Prostate gland (tissue), 2 donors: ENCODE results near the gene IP6K1. TPM values are rescaled to one million over a fixed set of nuclear protein-coding genes. Genes with fewer than 3 reads are reported as not detected.

ENCODE experiments used
- DNase-seq: peaks from one replicate; pipeline ENCODE4 v3.0.0-alpha.2; 2019; ENCODE audit warnings: low spot score
- H3K27ac ChIP-seq, 2 donors: fragments of 200-600 bp; sonication (generic); 2 replicates each; pipeline ENCODE4 v1.5.1; 2017 to 2019
- H3K27me3 ChIP-seq: fragments of 200-600 bp; sonication (generic); replicated peaks from 2 replicates; pipeline ENCODE4 v1.5.1; 2019; ENCODE audit not compliant: insufficient read depth
- H3K36me3 ChIP-seq, 2 donors: fragments of 200-600 bp; sonication (generic); 1 replicate in 1 of 2; 2 replicates in 1 of 2; pipeline versions ENCODE4 v1.5.1 to v1.8.1; 2017 to 2019
- H3K4me1 ChIP-seq: fragments of 200-600 bp; sonication (generic); replicated peaks from 2 replicates; pipeline ENCODE4 v1.5.1; 2019
- H3K4me3 ChIP-seq, 2 donors: fragments of 200-600 bp; sonication (generic); 2 replicates each; pipeline ENCODE4 v1.5.1; 2017 to 2019
- H3K9me3 ChIP-seq: fragments of 200-600 bp; sonication (generic); 2 replicates; pipeline ENCODE4 v1.5.1; 2017
- POLR2A ChIP-seq: fragments of 450-650 bp; IDR thresholded peaks from one replicate; pipeline ENCODE4 v1.6.1; 2016; ENCODE audit warnings: antibody characterized with exemption, mild to moderate bottlenecking
- POLR2AphosphoS5 ChIP-seq: sonication (generic); formaldehyde crosslinking; IDR thresholded peaks from one replicate; pipeline ENCODE4 v1.6.1; 2017; ENCODE audit warnings: antibody characterized with exemption
- WGBS: methylation state at CpG from one replicate; pipeline ENCODE4 v1.1.5; 2018; 5-methylcytosine and 5-hydroxymethylcytosine counted together
- intact Hi-C: fragments of 100-400 bp; cut with DNase I; formaldehyde crosslinking; loops from one replicate; pipeline ENCODE4 v1.14.2; 2022
- total RNA-seq, 2 donors: library from RNA; depleted of rRNA; stranded (reverse); fragments of >200 nt; gene quantifications; one replicate each; pipeline ENCODE4 v1.1.0, GENCODE V29; 2016
- TF ChIP-seq, protein P1 (sequence below), 4 experiments: fragments of 200-600 bp in 2 of 4; fragments of 450-650 bp in 2 of 4; sonication (generic) in 2 of 4; IDR thresholded peaks; 1 replicate in 3 of 4; 2 replicates in 1 of 4; pipeline ENCODE4 v1.5.1; 2016 to 2019; ENCODE audit warnings: antibody characterized with exemption in 4 of 4, mild to moderate bottlenecking in 2 of 4, moderate library complexity in 2 of 4

Gene IP6K1
- total RNA-seq, 2 donors from 2014 or later = 46.5 to 119 TPM

DNA sequence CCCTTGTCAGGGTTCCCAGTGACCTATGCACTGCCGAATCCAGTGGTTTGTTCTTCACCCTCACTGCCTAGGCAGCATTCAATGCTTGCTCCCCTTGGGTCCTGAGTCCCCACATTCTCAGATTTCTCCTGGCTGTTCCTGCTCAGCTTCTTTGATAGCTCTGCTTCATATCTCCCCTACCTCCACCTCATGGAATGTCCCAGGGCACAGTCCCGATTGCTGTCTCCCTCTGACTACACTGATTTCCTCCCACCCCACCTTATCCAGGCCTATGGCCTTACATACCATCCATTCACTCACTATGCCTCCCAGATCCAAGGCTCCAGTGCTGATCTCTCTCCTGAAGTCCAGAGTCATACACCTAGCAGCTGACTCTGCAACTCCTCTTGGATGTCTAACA is 14.8 kb upstream of the IP6K1 start:
- WGBS = 91% methylated on average over 2 of the region's 2 CpGs
- intact Hi-C loops = no loop called here

DNA sequence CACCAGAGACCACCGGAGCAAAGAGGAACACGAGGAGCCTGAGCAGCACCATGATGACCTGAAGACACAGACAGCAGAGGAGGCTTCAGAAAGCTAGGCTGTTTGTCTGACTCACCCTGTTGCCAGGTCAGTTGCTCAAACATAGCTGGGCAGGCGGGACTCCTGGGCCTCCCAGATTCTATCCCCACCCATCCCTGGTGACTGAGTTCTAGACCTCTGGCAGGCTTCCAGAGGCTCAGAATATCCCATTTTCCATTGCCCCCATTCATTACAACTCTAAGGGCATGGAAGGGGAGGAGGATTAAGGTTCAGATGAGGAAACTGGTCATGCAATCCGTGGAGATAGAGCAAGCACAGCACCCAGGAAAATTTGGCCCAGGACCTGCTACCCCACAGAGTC is 13.4 kb upstream of the IP6K1 start, which contains the start of gene CDHR4:
CDHR4 (minus strand) TSS at position 113 of the 400 bp plus-strand sequence; CDS start at position 52, 61 bp downstream.
- Histone ChIP-seq H3K4me3 (no peak within 1 kb of the TSS), H3K4me1 (peaks cover 5% of the 10 kb centered on the region), H3K9me3 (no peaks in the 10 kb centered on the region), H3K36me3 (no peaks in the 10 kb centered on the region), H3K27ac (no peak within 1 kb of the TSS), H3K27me3 (no peaks in the 10 kb centered on the region)
- TF ChIP-seq, protein P1, sequence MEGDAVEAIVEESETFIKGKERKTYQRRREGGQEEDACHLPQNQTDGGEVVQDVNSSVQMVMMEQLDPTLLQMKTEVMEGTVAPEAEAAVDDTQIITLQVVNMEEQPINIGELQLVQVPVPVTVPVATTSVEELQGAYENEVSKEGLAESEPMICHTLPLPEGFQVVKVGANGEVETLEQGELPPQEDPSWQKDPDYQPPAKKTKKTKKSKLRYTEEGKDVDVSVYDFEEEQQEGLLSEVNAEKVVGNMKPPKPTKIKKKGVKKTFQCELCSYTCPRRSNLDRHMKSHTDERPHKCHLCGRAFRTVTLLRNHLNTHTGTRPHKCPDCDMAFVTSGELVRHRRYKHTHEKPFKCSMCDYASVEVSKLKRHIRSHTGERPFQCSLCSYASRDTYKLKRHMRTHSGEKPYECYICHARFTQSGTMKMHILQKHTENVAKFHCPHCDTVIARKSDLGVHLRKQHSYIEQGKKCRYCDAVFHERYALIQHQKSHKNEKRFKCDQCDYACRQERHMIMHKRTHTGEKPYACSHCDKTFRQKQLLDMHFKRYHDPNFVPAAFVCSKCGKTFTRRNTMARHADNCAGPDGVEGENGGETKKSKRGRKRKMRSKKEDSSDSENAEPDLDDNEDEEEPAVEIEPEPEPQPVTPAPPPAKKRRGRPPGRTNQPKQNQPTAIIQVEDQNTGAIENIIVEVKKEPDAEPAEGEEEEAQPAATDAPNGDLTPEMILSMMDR (IDR thresholded peaks at IDR 0.05) = no peak
- no peak for TF ChIP-seq POLR2AphosphoS5
- no peak for TF ChIP-seq POLR2A
- DNase-seq = no peak
- 63% methylated on average over 4 of the region's 4 CpGs for WGBS
- intact Hi-C loops = no loop called here

More for the DNA sequence above, 14.8 kb upstream of the IP6K1 start:
- no peaks in the 10 kb centered on the region for H3K9me3 ChIP-seq
- no peak overlapping the region for H3K27ac ChIP-seq
- TF ChIP-seq, protein P1 (IDR thresholded peaks at IDR 0.05) = no peak
- TF ChIP-seq POLR2A (no peak), POLR2AphosphoS5 (no peak)
- no peak for DNase-seq
- H3K27me3 ChIP-seq = no peaks in the 10 kb centered on the region
- H3K4me1 ChIP-seq = peaks cover 19% of the 10 kb centered on the region
- no peak overlapping the region for H3K4me3 ChIP-seq
- no peaks in the 10 kb centered on the region for H3K36me3 ChIP-seq

DNA sequence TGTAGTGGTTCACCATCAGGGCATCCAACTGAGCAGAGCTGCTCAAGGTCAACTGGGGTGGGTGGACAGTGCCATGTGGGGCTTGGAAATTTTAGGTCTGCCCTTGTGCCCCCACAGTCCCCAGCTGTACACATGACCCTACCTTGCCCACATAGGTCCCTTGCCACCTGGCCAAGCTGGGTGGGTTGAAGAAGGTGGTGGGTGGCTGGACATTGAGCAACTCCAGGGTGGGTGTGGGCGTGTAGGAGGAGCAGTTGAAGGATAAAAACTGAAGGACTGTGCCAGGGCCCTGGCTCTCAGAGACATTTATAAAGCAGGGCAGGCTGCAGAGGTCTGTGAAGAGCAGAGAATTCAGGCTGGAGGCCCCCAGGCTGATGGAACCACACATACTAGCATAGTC is 12.8 kb upstream of the IP6K1 start:
- TF ChIP-seq POLR2AphosphoS5 (no peak), POLR2A (no peak)
- TF ChIP-seq, protein P1 (IDR thresholded peaks at IDR 0.05) = no peak
- H3K27me3 ChIP-seq = no peaks in the 10 kb centered on the region
- 85% methylated on average over 1 of the region's 1 CpG for WGBS
- no peak overlapping the region for H3K27ac ChIP-seq
- intact Hi-C loops = no loop called here
- no peak overlapping the region for H3K4me3 ChIP-seq
- H3K9me3 ChIP-seq = no peaks in the 10 kb centered on the region
- H3K4me1 ChIP-seq = no peaks in the 10 kb centered on the region
- no peaks in the 10 kb centered on the region for H3K36me3 ChIP-seq
- DNase-seq = no peak

DNA sequence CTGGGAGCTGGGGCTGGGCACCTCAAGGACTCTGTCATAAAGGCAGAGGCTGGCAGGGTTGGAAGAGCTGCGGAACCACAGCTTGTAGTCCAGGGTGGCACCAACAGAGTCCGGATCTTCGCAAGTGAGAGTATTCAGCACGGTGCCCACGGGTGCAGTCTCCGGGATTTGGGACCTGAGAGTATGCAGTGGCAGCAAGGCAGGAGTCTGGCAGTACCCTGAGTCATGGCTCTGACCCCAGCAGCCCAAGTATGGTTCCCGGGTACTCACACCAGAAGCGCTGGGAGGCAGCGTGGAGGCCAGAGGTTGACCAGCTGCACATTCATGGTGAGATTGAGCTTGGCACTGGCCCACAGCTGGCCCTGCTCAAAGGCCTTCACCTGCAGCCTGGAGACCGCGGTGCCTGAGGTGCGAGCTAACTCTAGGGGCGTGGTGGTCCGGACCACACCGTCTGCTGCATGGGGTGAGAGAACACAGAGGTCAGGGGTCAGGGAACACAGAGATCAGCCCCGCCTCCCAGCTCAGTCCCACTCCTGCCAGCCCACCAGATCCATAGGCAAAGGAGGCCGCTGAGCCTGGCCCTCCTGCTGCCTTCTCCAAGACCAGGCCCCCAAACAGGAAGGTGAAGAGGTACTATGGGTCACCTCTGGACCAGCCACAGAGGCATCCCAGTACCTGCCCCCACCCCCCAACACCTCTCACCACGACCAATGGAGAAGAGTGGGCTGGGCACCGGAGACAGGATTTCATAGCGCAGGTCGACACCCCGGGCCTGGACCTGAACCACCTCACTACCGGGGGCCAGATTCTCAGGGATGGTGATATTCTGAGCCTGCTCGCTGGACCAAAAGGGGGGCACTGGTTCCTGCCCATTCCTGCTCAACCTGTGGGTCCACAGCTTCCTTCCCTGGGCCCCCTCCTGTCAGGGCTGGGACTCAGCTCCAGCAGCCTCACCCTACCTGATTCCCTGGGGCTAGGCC is 8.9 kb upstream of the IP6K1 start:
- no peak for DNase-seq
- WGBS = 83% methylated on average over 21 of the region's 24 CpGs
- H3K27ac ChIP-seq = no peak overlapping the region
- intact Hi-C loops = no loop called here
- no peak for TF ChIP-seq POLR2AphosphoS5
- no peak for TF ChIP-seq POLR2A
- TF ChIP-seq, protein P1 (IDR thresholded peaks at IDR 0.05) = no peak
- H3K4me1 ChIP-seq = no peaks in the 10 kb centered on the region
- H3K36me3 ChIP-seq = no peaks in the 10 kb centered on the region
- no peaks in the 10 kb centered on the region for H3K27me3 ChIP-seq
- H3K4me3 ChIP-seq = no peak overlapping the region
- H3K9me3 ChIP-seq = no peaks in the 10 kb centered on the region
